ENCODE results near the gene ELOA2. TPM values are rescaled to one million over a fixed set of nuclear protein-coding genes. Genes with fewer than 3 reads are reported as not detected.

ELOA2 gene, protein sequence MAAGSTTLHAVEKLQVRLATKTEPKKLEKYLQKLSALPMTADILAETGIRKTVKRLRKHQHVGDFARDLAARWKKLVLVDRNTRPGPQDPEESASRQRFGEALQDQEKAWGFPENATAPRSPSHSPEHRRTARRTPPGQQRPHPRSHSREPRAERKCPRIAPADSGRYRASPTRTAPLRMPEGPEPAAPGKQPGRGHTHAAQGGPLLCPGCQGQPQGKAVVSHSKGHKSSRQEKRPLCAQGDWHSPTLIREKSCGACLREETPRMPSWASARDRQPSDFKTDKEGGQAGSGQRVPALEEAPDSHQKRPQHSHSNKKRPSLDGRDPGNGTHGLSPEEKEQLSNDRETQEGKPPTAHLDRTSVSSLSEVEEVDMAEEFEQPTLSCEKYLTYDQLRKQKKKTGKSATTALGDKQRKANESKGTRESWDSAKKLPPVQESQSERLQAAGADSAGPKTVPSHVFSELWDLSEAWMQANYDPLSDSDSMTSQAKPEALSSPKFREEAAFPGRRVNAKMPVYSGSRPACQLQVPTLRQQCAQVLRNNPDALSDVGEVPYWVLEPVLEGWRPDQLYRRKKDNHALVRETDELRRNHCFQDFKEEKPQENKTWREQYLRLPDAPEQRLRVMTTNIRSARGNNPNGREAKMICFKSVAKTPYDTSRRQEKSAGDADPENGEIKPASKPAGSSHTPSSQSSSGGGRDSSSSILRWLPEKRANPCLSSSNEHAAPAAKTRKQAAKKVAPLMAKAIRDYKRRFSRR
- total RNA-seq (not detected), polyA plus RNA-seq (not detected), total RNA-seq (0 to 0.08 (median 0) reads per million in 6 experiments)

DNA sequence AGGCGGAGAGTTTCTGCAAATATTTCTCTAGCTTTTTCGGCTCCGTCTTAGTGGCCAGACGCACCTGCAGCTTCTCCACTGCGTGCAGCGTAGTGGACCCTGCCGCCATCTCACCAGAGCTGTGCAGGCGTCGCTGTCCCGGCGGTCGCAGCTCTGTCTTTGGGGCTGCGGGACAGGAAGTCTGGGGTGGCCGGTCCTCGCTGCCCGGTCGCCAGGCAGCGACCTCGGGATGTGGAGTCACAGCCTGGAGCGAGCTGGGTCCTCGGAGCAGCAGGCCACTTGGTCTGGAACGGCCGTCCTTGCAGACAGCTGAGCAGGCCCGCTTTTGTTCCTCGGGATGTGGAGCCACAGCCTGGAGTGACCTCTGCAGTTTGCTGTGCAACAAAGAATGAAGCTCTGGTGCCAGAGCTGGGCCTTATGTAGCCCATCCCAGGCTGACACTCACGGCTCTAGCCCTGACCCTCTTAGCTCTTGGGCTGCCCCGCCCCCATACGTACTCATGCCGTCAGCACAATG, at the start of gene ELOA2:
TSS of gene ELOA2 (minus strand) at position 466 of the 516 bp plus-strand sequence. CDS start at position 109, 357 bp downstream.
- peaks cover 0 to 2% (median 0%) of the 10 kb centered on the region in 4 donors for H3K4me1 Mint-ChIP-seq
- DNase-seq (no peak), ATAC-seq (no peak)
- POLR2A ChIA-PET: no interaction called here
- H3K36me3 Mint-ChIP-seq: peaks cover 3 to 20% (median 9%) of the 10 kb centered on the region in 3 donors
- no peak within 1 kb of the TSS for H3K4me3 Mint-ChIP-seq
- H3K27me3 Mint-ChIP-seq: no peaks in the 10 kb centered on the region
- H3K9me3 Mint-ChIP-seq: peaks cover 0 to 39% (median 14%) of the 10 kb centered on the region in 9 donors
- H3K27ac Mint-ChIP-seq: no peak within 1 kb of the TSS

DNA sequence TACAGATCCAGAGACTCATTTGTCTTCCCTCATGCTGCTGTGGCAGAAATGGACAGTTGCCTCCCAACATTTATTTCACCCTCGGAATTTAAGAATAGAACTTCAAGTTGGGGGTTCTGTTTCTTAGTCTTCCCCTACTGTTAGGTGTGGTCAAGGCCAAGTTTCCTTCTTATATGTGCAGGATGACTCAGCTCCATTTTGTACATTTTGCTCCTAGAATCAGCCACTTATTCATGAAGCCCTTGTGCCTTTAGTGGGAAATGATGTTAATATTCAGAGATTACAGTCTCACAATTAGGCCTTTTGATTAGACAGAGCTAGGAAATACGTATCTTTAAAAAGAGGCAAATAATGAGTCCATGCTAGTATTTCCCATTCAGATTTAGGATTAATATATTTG, 46.2 kb upstream of the ELOA2 start:
- ATAC-seq (no peak), DNase-seq (no peak)
- H3K9me3 Mint-ChIP-seq: no peaks in the 10 kb centered on the region
- no peaks in the 10 kb centered on the region for H3K27me3 Mint-ChIP-seq
- H3K4me1 Mint-ChIP-seq: no peaks in the 10 kb centered on the region
- no peak overlapping the region for H3K4me3 Mint-ChIP-seq
- POLR2A ChIA-PET: interaction anchor here (0.6 kb wide), 1 partner anchor 56 kb away, joined by 4 read pairs; no protein-coding TSS in a partner anchor
- no peak overlapping the region for H3K27ac Mint-ChIP-seq
- peaks cover 0 to 13% (median 11%) of the 10 kb centered on the region in 3 donors for H3K36me3 Mint-ChIP-seq

DNA sequence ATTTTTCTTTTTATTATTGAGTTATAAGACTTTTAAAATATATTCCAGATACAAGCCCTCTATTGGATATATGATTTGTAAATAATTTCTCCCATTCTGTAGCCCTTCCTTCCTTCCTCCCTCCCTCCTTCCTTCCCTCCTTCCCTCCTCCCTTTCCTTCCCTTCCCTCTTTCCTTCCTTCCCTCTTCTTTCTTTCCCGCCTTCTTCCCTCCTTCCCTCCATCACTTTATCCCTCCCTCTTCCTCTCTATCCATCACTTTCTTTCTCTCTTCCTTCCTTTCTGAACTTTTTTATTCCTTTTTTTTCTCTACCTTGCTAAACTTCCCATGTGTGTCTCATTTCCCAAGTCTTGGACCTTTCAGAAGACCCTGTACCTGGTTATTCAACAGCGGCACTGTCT, 45.5 kb upstream of the ELOA2 start:
- Mint-ChIP-seq H3K27me3 (no peaks in the 10 kb centered on the region), H3K4me3 (no peak overlapping the region), H3K9me3 (no peaks in the 10 kb centered on the region), H3K27ac (no peak overlapping the region), H3K36me3 (peaks cover 0 to 9% (median 5%) of the 10 kb centered on the region in 3 donors), H3K4me1 (no peaks in the 10 kb centered on the region)
- DNase-seq: no peak
- no peak for ATAC-seq
- POLR2A ChIA-PET: no interaction called here

DNA sequence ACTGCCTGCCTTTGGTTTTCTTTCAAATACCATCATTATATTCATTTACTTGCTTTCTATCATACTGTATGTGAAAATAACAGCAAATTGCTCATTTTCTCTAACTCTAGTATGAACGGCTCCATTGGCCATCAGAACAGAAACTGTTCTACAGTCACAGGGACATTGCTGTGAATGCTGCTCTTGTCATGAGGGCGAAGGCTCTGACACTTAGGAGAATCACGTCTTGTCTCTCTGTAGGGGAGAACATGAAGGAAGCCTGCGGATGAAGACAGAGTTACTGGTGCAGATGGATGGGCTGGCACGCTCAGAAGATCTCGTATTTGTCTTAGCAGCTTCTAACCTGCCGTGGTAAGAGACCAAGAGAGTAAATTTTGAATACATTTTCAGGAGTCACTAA, 41.7 kb upstream of the ELOA2 start:
- POLR2A ChIA-PET: no interaction called here
- peaks cover 0 to 2% (median 0%) of the 10 kb centered on the region in 4 donors for H3K4me1 Mint-ChIP-seq
- H3K4me3 Mint-ChIP-seq: no peak overlapping the region
- H3K27me3 Mint-ChIP-seq: no peaks in the 10 kb centered on the region
- ATAC-seq: no peak
- H3K9me3 Mint-ChIP-seq: no peaks in the 10 kb centered on the region
- H3K27ac Mint-ChIP-seq: no peak overlapping the region
- DNase-seq: no peak
- peaks cover 0 to 2% (median 0%) of the 10 kb centered on the region in 3 donors for H3K36me3 Mint-ChIP-seq

DNA sequence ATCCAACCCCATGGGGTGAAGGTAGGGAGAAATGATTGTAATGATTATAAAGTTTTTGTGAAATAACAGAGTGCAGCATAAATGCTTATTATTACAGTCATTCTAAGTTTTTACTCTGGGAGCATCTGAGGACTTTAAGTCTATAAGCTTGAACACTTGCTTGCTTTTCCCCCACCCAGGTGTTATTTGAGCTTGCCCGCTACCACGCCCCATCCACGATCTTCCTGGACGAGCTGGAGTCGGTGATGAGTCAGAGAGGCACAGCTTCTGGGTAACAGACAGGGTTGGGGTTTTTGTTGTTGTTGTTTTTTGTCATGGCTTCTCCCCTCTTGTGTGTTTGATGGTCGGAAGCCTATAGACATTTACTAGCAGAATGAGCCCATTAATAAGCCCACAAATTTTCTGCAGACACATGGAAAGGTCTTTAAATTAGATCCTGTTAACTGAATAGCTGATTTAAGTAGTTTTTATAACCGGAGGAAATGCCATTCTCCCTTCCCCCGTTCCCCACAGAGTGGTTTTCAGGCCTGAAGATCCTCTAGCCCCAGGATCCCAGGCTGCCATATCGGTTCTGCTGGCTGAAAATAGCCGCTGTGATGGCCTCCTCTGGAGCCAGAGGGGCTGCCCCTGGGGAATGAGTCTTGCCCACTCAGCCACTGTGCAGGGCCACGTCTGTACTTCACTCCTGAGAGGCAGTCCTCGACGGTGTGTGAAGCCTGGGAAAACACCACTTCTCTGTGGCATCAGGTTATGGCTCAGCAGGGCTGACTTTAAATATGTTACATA, 39.9 kb upstream of the ELOA2 start:
- ATAC-seq (no peak), DNase-seq (no peak)
- Mint-ChIP-seq H3K27me3 (peaks cover 0 to 5% (median 0%) of the 10 kb centered on the region in 5 donors), H3K9me3 (no peaks in the 10 kb centered on the region), H3K4me3 (no peak overlapping the region), H3K4me1 (peaks cover 0 to 2% (median 0%) of the 10 kb centered on the region in 4 donors), H3K27ac (no peak overlapping the region), H3K36me3 (peaks cover 0 to 2% (median 0%) of the 10 kb centered on the region in 3 donors)
- POLR2A ChIA-PET: no interaction called here

DNA sequence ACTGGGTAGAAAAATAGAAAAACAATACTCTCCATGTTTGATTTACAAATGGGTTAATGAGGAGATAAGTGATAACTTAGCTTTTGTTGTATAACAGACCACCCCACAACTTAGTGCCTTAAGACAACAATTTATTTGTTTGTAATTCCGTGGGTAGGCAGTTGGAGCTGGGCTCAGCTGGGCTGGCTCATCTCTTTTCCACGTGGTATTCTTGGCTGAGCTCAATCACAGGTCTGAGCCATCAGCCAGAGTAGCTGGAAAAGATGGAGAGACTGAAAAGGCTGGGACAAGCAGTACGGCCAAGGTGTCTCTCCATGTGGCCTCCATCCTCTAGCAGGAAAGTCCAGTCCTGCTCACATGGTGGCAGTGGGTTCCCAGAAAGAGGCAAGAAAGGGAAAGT, 32.2 kb upstream of the ELOA2 start:
- Mint-ChIP-seq H3K4me3 (no peak overlapping the region), H3K9me3 (no peaks in the 10 kb centered on the region), H3K27ac (no peak overlapping the region), H3K27me3 (peaks cover 0 to 5% (median 0%) of the 10 kb centered on the region in 5 donors), H3K4me1 (no peaks in the 10 kb centered on the region), H3K36me3 (no peaks in the 10 kb centered on the region)
- ATAC-seq: no peak
- POLR2A ChIA-PET: no interaction called here
- DNase-seq: no peak

DNA sequence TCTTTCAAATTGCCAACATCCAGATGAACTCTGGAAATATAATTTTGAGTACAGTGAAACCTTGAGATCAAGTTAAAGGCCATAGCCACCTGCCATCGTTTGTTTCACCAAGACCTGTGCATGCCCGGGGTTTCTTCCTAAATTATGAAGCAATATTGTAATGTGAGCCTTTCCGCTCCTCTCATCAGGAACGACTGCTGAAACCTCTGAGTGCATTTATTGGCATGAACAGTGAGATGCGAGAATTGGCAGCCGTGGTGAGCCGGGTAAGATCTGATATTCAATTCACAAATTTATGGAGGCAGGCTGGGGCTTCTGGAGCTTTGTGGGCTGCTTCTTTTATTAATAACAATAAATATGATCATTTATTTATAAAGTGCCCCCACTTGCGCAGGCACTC, 27.7 kb upstream of the ELOA2 start:
- Mint-ChIP-seq H3K9me3 (no peaks in the 10 kb centered on the region), H3K36me3 (no peaks in the 10 kb centered on the region), H3K4me3 (no peak overlapping the region), H3K27me3 (no peaks in the 10 kb centered on the region), H3K4me1 (no peaks in the 10 kb centered on the region), H3K27ac (no peak overlapping the region)
- ATAC-seq: no peak
- no peak for DNase-seq
- POLR2A ChIA-PET: no interaction called here

DNA sequence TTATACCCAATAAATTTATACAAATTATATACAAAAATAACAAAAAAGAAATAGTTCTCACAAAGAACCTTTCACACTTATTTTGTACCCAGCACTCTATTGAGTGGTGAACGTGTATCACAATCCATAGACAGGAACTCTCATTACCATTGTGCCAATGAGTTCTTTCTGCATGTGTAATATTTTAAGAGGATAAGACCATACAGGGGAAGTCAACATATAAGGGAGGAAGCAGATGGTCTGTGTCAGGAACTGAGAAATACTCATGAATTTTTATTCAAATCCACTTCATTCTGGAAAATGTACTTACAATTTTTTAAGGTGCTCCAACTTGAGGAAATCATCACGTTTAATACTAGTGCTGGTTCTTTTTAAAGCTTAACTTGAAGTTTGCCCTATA, 27.1 kb upstream of the ELOA2 start:
- H3K9me3 Mint-ChIP-seq: no peaks in the 10 kb centered on the region
- H3K27ac Mint-ChIP-seq: no peak overlapping the region
- H3K36me3 Mint-ChIP-seq: no peaks in the 10 kb centered on the region
- ATAC-seq (no peak), DNase-seq (no peak)
- no peaks in the 10 kb centered on the region for H3K4me1 Mint-ChIP-seq
- H3K4me3 Mint-ChIP-seq: no peak overlapping the region
- H3K27me3 Mint-ChIP-seq: no peaks in the 10 kb centered on the region
- POLR2A ChIA-PET: interaction anchor here (0.8 kb wide), 1 partner anchor 200 kb away, joined by 3 read pairs; no protein-coding TSS in a partner anchor

DNA sequence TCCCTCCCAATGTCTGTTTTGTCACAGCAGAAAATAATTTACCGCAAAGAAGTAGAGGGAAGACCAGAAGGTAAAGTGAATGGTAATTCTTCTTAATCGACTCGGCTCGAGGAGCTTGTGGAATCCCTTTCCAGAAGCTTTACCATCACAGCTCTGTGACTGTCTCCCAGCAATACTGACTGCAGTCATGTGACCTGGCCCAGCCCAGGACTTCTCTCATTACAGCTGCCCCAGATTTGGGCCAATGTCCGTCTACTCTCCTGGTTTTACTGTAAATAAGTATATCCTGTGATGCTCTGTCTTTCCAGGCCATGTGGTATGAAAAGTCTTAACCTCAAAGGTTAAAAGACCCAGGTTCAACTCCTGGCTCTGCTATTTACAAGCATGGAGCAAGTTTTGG, 18.9 kb upstream of the ELOA2 start:
- peaks cover 0 to 5% (median 3%) of the 10 kb centered on the region in 5 donors for H3K27me3 Mint-ChIP-seq
- no peak overlapping the region for H3K4me3 Mint-ChIP-seq
- H3K9me3 Mint-ChIP-seq: no peaks in the 10 kb centered on the region
- POLR2A ChIA-PET: no interaction called here
- H3K36me3 Mint-ChIP-seq: no peaks in the 10 kb centered on the region
- DNase-seq (no peak), ATAC-seq (no peak)
- no peak overlapping the region for H3K27ac Mint-ChIP-seq
- peaks cover 0 to 3% (median 0%) of the 10 kb centered on the region in 4 donors for H3K4me1 Mint-ChIP-seq

DNA sequence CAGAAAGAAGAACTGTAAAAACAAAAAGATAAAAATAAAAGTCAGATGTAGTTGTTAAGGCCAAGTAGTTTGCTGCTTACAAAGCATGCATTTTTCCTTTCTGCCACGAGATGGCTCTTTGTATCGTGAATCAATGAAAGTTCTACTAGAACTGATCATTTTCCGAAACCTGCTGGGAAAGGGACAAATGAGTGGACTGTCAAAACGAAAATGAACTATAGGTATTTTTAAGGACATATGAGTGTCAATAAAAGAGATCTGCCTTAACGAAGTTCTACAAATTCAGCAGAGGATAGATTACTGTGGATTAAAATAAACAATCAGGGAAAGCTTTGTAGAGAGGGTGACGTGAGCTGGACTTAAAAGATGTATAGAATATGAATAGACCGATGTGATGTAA, 15.0 kb upstream of the ELOA2 start:
- no peak overlapping the region for H3K27ac Mint-ChIP-seq
- peaks cover 0 to 5% (median 3%) of the 10 kb centered on the region in 5 donors for H3K27me3 Mint-ChIP-seq
- H3K9me3 Mint-ChIP-seq: no peaks in the 10 kb centered on the region
- peaks cover 0 to 3% (median 0%) of the 10 kb centered on the region in 4 donors for H3K4me1 Mint-ChIP-seq
- POLR2A ChIA-PET: no interaction called here
- H3K36me3 Mint-ChIP-seq: no peaks in the 10 kb centered on the region
- no peak overlapping the region for H3K4me3 Mint-ChIP-seq
- DNase-seq (peak in 5 of 10 donors; percentile 1 to 23 (median 11)), ATAC-seq (no peak)

DNA sequence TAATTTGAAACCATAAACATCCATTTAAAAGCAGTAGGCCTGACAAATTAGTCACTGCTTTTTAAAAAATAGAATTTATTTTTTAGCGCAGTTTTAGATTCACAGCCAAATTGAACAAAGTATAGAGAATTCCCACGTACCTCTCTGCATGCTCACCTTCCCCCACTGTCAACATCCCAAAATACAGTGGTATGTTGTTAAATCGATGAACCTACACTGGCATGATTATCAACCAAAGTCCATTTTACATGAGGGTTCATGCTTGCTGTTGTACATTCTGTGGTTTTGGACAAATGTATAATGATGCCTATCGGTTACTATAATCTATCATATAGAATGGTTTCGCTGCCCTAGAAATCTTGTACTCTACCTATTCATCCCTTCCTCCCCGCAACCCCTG, 5.6 kb upstream of the ELOA2 start:
- Mint-ChIP-seq H3K36me3 (peaks cover 0 to 8% (median 7%) of the 10 kb centered on the region in 3 donors), H3K27ac (no peak overlapping the region), H3K9me3 (peaks cover 0 to 13% (median 3%) of the 10 kb centered on the region in 9 donors), H3K4me3 (no peak overlapping the region), H3K27me3 (peaks cover 0 to 12% (median 3%) of the 10 kb centered on the region in 5 donors), H3K4me1 (no peaks in the 10 kb centered on the region)
- ATAC-seq (no peak), DNase-seq (no peak)
- POLR2A ChIA-PET: no interaction called here

DNA sequence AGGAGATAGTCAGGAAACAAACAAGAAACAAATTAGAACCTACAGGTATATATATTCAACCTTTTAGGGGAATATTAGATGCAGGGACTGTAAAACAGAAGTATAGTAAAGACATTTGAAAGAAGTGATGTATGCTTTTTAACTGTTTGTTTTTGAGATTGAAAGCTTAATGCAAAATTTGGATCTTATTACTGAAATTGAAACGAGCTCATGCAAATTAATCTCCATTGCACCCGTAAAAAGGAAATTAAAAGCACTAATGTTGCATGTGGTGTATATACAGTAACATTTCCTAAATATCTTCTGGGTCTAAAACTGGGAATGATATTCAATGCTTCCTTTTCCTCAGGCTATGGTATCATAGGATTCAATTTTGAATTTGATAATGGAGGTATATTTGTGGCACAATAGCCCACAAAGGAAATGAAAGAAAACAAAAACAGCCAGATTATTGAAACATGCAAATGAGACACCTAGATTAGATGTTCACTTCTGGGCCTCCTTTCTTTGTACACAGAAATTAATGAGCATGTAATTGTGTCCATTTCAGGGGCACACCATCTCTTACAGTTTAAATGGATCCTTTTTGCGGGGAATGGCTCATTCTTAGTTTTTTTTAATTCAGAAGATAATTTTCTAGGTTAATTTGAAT, 1.6 kb upstream of the ELOA2 start:
- POLR2A ChIA-PET: no interaction called here
- DNase-seq: no peak
- no peak overlapping the region for H3K27ac Mint-ChIP-seq
- peaks cover 0 to 2% (median 0%) of the 10 kb centered on the region in 4 donors for H3K4me1 Mint-ChIP-seq
- H3K27me3 Mint-ChIP-seq: peaks cover 0 to 11% (median 0%) of the 10 kb centered on the region in 5 donors
- peaks cover 0 to 34% (median 9%) of the 10 kb centered on the region in 9 donors for H3K9me3 Mint-ChIP-seq
- ATAC-seq: no peak
- no peak overlapping the region for H3K4me3 Mint-ChIP-seq
- H3K36me3 Mint-ChIP-seq: peaks cover 3 to 13% (median 7%) of the 10 kb centered on the region in 3 donors
